ENCODE data around the gene UVRAG.
"Not testable (repeated sequence)": the region's sequence is repeated elsewhere in the genome, so short reads cannot be mapped to it uniquely, and the experiment has no call there.

Gene UVRAG

DNA sequence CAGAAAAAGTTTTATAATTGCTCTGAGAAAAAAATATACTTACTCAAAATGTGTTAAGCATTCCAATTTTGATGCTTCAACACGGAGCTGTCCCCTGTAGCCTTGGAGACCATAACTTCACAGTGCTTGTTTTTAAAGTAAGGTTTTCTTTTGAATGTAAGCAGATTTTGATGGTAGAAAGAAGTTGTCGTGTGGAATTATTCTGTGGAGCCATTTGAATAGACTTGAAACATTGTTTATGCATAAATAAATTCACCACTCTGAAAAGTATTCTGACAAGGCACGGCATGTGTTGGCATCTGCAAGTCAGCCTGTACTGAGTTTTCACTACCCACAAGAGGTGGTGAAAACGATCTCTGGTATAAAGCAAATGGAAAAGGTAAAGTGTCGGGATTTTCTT lies 115.5 kb downstream of the UVRAG start:
- no peak for DNase-seq

DNA sequence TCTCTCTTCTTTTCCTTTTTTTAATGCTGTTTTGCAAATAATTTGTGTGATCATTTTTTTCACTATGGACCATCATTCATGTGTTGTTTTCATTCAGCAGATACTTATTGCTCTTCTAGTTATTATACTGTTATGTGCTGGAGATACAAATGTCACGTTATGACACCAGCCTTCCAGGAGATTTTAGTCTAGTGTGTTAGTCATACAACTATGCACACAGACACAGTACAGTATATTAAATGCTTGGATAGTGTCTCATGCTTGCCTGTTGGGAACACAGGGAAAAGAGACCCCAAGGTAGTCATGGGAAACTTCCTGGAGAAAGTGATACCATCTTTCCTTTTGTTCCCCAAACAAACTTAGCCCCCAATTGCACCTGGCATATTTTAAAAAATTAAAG lies 116.1 kb downstream of the UVRAG start:
- DNase-seq, result peak; percentile 61

DNA sequence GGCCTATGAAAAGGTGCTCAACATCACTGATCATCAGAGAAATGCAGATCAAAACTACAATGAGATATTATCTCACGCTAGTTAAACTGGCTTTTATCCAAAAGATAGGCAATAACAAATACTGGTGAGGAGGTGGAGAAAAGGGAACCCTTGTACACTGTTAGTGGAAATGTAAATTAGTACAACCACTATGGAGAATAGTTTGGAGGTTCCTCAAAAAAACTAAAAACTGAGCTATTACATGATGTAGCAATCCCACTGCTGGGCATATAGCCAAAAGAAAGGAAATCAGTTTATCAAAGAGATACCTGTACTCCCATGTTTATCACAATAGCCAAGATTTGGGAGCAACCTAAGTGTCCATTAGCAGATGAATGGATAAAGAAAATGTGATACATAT lies 118.7 kb downstream of the UVRAG start:
- not testable (repeated sequence) for DNase-seq

DNA sequence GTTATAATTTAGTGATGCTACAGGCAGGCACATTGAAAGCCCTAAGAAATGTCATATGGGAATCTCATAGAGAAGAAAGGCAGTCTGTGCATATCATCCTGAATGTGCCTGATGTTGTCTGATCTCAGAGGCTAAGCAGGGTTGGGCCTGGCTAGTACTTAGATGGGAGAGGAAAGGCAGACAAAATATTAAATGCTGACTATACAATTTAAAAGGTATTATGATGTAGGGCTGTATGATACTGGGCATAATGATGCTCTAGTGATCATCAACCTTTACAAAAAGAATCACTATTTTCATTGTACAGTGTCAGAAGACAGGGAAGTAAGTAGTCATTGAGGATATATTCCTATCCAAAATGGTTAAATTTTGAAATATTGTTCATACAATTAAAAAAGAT lies 119.8 kb downstream of the UVRAG start:
- no peak for DNase-seq

DNA sequence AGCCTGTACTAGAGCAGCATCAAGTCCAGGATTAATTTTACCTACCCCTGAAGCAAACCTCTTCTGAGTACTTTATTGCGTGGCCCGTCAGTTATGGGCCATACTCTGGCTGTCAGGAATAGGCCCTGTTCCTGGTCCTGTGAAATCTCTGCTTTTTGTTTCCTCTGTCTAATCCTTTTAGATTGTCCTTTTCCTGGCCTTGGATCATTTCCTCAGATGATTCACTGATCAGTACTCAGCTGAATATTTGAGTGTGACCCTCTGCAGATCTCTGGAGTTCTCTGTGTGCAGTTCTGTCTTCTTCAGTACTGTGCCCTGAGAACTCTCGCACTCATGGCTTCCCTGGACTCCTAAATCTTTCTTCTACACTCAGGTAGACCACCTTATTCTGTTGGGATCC lies 123.5 kb downstream of the UVRAG start:
- DNase-seq, result peak; percentile 71

DNA sequence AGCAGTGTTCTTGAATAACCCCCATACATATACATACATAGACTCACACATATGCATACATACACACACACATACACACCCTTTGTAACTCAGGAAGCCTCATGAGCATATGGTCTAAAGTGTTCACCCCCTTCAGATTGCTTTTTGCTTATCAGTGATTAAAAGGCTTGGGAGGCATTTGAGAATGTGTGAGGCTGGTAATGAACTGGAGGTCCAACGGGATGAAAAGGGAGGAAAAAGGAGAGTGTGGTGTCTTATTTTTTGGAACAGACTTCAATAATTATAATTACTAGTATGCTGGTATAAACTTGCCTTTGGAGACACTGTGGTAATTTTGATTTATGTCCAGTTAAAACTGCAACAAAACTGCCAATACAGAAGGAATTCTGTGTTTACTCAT lies 124.5 kb downstream of the UVRAG start:
- DNase-seq, result no peak

DNA sequence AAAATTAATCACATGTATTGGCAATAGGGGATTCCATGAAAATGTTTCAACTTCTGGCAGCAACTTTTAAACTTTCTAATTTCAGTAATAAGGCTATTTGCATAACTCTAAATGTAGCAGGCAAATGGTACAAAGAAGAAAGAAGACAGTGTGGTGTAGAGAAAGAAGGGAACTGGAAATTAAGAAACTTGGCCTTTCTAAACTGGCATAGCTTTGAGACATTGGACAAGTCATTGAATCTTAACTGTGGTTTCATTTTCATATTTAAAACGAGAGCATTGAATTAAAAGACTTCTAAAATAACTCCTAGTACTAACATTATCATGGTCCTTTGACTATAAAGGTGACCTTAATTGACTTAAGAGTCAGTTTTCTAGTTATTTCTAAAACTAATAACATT lies 125.0 kb downstream of the UVRAG start:
- no peak for DNase-seq

DNA sequence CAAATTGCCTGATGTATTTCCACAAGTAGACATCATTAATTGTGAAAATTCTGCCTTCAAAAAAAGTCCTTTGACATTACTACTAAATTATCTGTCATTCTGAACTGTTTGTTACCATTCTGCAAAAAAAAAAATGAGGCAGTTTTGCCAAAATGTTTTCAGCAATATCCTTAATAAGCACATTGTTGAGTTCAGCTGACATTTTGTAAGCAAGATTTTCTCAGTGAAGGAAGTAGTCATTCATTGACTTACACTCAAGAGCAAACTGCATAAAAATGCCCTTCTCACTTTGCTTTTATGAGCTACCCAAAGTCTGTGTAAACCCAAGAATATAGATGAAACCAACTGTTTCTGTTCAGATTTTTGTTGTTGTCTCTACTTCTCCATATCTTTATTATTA lies 125.9 kb downstream of the UVRAG start:
- DNase-seq, result no peak

DNA sequence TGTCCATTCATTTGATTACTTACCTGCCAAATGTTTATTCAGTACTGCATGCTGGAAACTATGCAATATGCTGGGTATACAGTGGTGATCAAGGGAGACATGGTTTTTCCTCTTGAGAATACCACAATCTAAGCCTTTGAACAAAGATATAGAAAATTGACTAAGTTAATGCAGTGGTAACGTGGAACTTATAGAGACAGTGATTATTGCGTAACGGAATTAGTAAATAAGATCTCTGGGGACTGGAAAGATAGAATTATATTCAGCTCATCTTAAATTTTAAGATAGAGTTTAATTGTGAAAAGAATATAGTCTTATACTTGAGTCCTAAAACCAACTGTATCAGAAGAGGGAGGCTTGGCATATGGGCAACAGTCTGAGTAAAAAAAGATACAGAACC lies 129.5 kb downstream of the UVRAG start:
- DNase-seq, result no peak

DNA sequence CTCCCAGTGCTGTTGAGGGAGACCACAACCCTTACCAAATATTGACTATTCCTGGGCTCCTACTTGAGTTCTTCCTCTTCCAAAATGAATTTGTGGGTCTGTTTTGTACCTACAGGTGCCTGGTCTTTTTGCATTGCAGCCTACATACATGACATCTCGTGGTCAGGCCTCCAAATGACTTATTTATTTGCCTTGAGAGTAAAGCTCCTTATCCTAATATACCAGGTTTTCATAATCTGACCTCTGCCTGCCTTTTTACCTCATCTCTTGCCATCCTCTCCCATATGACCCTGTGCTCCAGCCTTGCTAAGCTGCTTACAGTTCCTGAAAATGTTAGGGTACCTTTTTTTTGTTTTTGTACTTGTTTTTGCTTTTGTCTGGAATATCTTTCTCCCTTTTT lies 130.4 kb downstream of the UVRAG start:
- no peak for DNase-seq

DNA sequence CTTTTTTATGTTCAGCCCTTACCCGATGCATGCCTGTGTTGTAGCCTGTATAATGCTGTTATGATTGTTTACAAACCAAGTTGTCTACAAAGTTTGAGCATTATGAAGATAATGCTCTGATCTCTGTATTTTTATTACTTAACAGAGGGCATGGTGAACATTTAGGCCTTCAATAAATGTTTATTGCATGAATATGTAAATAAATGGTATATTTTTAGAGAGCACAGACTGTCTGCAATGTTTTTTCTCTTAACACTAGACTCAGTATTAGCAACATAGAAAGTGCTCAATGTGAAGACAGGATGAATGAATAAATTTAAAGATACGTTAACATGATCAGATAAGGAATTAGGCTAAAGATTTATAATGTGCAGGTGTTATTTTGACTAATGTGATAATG lies 130.9 kb downstream of the UVRAG start:
- no peak for DNase-seq

DNA sequence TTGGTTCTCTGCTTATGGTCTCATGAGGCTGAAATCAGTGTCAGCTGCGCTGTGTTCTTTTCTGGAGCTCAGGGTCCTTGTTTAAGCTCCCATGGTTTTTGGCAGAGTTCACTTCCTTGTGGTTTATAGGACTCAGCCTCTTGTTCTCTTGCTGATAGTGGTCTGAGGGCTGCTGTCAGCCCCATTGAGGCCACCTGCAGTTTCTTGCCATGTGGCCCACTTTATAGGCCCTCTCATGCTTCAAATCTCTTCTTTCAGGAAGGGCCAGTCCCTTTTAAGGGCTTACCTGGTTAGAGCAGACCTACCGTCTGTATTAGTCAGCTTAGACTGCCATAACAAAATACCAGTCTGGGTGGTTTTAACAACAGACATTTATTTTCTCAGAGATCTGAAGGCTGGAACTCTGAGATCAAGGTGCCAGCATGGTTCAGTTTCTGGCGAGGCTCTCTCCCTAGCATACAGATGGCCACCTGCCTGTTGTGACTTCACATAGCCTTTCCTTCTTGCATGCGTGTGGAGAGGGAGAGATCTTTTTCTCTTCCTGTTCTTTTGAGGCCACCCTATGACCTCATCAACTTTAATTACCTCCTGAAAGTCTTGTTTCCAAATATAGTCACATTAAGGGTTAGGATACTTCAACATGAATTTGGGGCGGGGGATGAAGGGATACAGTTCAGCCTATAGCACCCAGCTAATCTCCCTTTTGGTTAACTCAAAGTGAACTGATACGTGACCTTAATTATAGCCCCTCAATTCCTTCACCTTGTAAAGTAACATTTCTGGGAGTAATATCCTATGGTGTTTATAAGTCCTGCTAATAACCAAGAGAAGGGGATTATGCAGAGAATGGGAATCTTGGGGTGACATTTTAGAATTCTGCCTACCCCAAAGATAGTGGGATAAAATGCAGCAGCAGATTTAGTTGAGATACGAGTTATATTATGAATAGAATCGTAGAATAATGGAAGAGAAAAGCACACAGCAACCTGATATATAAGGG lies 131.8 kb downstream of the UVRAG start:
- no peak for DNase-seq

DNA sequence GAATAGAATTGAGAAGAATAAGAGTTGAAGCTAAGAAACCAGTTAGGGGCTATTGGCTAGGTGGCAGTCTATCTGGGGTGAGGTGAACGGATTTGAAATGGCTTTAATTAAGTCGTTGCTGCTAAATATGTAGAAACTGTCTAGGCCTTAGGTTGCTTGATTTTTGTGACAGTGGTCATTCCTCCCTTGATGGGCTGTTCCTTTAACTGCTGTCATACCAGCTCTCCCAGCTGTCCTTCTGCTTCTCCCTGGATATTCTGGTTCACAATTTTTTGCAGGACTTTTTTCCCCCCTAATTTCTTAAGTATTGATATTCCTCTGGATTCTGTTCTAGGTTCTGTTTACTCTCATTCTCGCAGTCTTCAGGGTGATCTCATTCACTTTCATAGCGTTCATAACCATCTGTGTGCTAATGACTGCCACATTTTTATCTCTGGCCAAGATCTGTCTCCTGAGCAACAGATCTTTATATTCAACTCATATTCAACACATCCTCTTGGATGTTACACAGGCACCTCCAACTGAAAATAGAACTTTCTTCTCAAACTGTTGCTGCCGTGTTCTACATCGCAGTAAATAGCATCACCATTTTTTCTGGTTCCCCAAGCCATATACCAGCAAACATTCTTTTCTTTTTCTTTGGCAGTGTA lies 134.1 kb downstream of the UVRAG start:
- DNase-seq, result no peak

DNA sequence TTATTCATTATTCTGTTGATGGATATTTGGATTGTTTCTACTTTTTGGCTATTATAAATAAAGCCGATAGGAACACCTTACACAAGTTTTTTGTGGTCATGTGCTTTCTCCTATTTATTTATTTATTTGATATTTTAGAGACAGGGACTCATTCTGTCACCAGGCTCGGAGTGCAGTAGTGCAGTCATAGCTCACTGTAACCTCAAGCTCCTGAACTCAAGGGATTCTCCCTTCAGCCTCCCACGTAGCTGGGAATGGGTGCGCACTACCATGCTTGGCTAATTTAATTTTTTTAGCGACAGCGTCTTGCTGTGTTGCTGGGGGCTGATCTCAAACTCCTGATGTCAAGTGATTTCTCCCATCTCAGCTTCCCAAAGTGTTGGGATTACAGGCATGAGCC lies 135.1 kb downstream of the UVRAG start:
- DNase-seq, result no peak

DNA sequence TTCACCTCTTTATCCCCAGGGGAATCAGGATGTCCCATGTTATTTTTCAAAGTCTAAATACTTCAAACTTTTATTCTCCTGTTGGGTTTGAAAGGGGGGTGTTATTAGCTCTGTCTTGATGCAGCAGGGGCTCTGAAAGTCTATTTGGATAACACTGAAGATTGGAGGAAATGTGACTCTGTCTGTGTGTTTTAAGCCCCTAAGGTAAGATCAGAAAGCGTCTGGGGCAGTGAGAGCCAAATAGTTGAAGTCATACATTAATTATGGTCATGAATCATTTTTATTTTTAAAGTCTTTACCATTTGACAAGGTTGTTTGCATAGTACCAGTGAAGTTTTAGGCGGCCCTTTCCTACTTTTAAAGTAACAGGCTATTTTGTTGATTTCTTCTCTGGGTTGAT lies 139.0 kb downstream of the UVRAG start:
- DNase-seq, result no peak

DNA sequence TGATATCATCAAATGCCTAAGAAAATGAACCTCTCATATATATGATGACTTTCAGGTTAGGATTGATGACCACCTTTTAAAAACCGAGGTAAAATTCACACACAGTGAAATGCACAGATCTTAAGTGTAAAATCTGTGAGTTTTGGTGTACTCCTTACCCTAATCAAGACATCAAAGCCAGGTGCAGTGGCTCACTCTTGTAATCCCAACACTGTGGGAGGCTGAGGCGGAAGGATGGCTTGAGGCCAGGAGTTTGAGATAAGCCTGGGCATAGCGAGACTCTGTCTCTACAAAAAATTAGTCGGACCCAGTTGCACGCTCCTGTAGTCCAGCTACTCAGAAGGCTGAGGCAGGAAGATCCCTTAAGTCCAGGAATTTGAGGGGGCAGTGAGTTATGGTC lies 140.4 kb downstream of the UVRAG start:
- DNase-seq, result no peak

DNA sequence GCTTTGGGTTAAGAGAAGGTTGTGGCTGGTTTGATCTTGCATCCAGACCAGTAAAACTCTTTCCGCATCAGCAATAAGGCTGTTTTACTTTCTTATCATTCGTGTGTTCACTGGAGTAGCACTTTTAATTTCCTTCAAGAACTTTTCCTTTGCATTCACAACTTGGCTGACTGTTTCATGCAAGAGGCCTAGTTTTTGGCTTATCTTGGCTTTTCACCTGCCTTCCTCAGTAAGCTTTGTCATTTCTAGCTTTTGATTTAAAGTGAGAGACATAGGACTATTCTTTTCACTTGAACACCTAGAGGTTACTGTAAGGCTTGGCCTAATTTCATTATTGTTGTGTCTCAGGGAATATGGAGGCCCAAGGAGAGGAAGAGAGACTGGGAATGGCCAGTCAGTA lies 144.5 kb downstream of the UVRAG start:
- no peak for DNase-seq

DNA sequence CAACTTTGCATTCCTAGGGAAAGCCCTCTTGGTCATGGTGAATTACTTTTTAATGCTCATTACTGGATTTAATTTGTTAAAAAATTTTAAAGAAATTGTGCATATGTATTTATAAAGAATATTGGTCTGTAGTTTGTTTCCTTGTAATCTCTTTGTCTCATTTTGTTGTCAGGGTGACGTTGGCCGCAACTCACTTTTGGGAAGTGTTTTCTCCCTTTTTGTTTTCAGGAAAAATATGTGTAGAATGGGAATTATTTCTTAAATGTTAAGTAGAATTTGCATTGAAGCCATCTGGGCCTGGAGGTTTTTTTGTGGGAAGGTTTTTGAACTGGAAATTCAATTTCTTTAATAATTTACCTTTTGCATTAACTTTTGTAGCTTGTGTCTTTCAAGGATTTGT lies 149.1 kb downstream of the UVRAG start:
- no peak for DNase-seq

DNA sequence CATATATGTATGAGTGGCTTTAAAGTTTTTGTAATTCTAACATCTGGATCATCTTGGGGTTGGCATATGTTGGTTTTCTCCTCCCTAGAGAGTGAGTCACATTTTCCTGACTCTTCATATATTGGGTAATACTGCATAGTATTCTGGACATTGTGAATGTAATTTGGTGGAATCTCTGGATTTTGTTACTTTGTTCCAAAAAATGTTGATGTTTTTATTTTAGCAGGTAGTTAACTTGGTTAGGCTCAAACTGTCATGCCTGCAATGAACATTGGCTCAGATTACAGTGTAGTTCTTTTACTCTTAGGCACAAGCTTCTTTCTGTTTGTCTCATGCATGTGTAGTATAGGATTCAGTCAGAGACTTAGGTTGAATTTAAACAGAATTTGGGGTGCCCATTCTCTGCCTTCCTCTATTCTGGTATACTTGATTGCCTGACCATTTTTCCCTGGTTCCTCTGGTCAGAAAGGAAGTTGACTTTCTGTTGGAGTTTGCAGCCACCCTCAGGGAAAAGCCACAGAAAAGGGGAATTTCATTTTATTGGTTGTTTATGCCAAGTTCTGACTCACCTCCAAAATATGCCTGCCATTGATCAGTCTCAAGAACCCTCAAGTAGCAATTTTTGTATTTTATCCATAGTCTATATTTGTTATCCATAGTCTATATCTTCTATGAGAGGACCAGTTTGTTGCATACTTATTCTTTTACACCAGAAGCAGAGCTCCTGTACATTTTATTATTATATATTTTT lies 151.7 kb downstream of the UVRAG start:
- DNase-seq, result peak; percentile 91

DNA sequence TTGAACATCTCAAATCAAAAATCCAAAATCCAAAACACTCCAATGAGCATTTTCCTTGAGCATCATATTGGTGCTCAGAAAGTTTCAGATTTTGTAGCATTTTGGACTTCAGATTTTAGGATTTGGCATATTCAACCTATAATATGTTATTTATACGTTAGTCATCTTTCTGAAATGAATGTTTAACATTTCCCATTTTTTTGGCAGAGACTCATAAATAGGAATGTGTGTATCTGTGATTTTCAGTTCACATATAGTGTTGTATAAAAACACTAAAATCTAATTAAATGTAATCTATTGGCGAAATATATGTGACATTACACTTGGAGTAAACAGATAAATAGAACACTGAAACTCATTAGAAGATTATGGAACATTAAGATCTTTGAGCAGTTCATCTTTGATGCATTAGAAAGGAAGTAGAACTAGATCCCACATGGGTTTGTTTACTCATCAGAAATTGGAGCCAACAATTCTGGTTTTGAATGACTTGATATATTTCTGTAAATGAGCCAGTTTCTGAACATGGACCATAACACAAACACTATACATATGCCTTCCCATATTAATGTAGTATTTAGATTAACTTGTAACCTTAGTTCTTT lies 153.1 kb downstream of the UVRAG start:
- peak; percentile 75 for DNase-seq

DNA sequence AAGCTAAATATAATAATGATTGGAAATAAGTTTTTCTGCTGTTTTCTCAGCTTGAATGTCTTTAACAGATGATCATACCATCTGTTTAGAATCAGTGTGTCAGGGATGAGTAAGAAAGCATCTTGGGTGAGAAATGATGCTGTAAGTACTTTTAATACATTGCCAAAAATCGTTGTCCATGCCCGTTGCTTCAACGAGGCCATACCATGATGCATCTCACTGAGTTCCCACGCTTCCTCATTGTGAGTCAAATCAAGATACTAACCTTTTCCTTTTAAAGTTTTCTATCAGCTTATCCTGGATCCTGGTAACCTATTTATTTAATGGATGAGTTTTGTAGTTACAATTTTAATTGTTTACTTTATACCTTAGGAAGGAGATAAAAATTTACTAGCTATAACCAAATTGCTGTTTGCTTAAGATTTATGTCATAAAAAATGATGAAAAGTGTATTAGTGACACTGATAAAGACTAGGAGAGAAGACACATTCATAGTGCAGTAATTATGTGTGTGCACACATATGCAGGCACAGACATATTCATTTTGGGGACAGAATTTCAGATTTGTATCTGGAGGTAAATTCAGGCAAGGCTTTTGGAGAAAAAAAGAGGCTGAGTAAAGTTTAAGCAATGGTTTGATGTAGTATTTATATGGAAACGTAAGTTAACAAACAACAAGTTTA lies 154.8 kb downstream of the UVRAG start:
- DNase-seq, result peak; percentile 89

DNA sequence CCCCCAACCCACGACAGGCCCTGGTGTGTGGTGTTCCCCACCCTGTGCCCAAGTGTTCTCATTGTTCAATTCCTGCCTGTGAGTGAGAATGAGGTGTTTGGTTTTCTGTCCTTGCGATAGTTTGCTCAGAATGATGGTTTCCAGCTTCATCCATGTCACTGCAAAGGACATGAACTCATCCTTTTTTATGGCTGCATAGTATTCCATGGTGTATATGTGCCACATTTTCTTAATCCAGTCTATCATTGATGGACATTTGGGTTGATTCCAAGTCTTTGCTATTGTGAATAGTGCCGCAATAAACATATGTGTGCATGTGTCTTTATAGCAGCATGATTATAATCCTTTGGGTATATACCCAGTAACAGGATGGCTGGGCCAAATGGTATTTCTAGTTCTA lies 158.7 kb downstream of the UVRAG start:
- DNase-seq, result not testable (repeated sequence)

DNA sequence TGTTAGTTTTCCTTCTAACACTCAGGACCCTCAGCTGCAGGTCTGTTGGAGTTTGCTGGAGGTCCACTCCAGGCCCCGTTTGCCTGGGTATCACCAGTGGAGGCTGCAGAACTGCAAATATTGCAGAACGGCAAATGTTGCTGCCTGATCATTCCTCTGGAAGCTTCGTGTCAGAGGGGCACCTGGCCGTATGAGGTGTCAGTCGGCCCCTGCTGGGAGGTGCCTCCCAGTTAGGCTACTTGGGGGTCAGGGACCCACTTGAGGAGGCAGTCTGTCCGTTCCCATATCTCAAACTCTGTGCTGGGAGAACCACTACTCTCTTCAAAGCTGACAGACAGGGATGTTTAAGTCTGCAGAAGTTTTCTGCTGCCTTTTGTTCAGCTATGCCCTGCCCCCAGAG lies 164.1 kb downstream of the UVRAG start:
- not testable (repeated sequence) for DNase-seq

All from HCEC 1CT (cell line).